Measurements from ENCODE around the gene VDR.

The VDR gene

GRCh38 chr12:47791874-47792273, 112.9 kb downstream of the VDR start:
- no peak overlapping the region for H3K4me3 ChIP-seq
- H3K27ac ChIP-seq: peak overlapping the region in 4 of 21 experiments; percentile 19 to 60 (median 38)

Measured in skin epidermis (tissue), 12 donors.